MM.1S (cell line): ENCODE data around the gene PIK3CD.

Source experiments
- DNase-seq: peaks from one replicate; pipeline ENCODE4 v3.0.0-alpha.2; 2015
- H2AFZ ChIP-seq: fragments of 300-600 bp; sonication (generic); 2 replicates; pipeline ENCODE4 v1.6.0; 2016; ENCODE audit warnings: antibody characterized with exemption, low read length
- H3F3A ChIP-seq: fragments of 300-600 bp; sonication (generic); 2 replicates; pipeline ENCODE4 v1.6.1; 2016; ENCODE audit warnings: mild to moderate bottlenecking, antibody characterized with exemption, low read length, moderate library complexity, mixed read lengths; ENCODE audit not compliant: insufficient read depth
- H3K27ac ChIP-seq: fragments of 300-600 bp; sonication (generic); 2 replicates; pipeline ENCODE4 v1.5.1; 2016; ENCODE audit warnings: mild to moderate bottlenecking, low read length
- H3K27me3 ChIP-seq: fragments of 300-600 bp; sonication (generic); replicated peaks from 2 replicates; pipeline ENCODE4 v1.6.0; 2016; ENCODE audit warnings: low read length; ENCODE audit not compliant: insufficient read depth
- H3K36me3 ChIP-seq: fragments of 300-600 bp; sonication (generic); replicated peaks from 2 replicates; pipeline ENCODE4 v1.6.1; 2016; ENCODE audit warnings: mild to moderate bottlenecking, low read length, mixed read lengths; ENCODE audit not compliant: insufficient read depth
- H3K4me1 ChIP-seq: fragments of 300-600 bp; sonication (generic); 2 replicates; pipeline ENCODE4 v1.6.1; 2016; ENCODE audit warnings: low read length, mixed read lengths
- H3K4me2 ChIP-seq: fragments of 300-600 bp; sonication (generic); 2 replicates; pipeline ENCODE4 v1.6.0; 2016; ENCODE audit warnings: low read depth, low read length
- H3K4me3 ChIP-seq: fragments of 300-600 bp; sonication (generic); 2 replicates; pipeline ENCODE4 v1.5.1; 2016; ENCODE audit warnings: low read length, mixed read lengths
- H3K79me2 ChIP-seq: fragments of 300-600 bp; sonication (generic); 2 replicates; pipeline ENCODE4 v1.6.1; 2016; ENCODE audit warnings: mixed run types, low read length, mixed read lengths
- H3K9ac ChIP-seq: fragments of 300-600 bp; sonication (generic); 2 replicates; pipeline ENCODE4 v1.6.1; 2016; ENCODE audit warnings: low read length, mixed read lengths
- H3K9me2 ChIP-seq: fragments of 300-600 bp; sonication (generic); replicated peaks from 2 replicates; pipeline ENCODE4 v1.6.1; 2016; ENCODE audit warnings: mild to moderate bottlenecking, low read length, mixed read lengths; ENCODE audit not compliant: insufficient read depth
- H3K9me3 ChIP-seq: fragments of 300-600 bp; sonication (generic); replicated peaks from 2 replicates; pipeline ENCODE4 v1.6.1; 2016; ENCODE audit warnings: mild to moderate bottlenecking, low read length, mixed read lengths; ENCODE audit not compliant: insufficient read depth
- H4K20me1 ChIP-seq: fragments of 300-600 bp; sonication (generic); 2 replicates; pipeline ENCODE4 v1.6.1; 2016; ENCODE audit warnings: mild to moderate bottlenecking, low read length, moderate library complexity, mixed read lengths; ENCODE audit not compliant: insufficient read depth
- EZH2 ChIP-seq: fragments of 300-600 bp; sonication (generic); optimal IDR thresholded peaks from 2 replicates; pipeline ENCODE3; 2017; ENCODE audit warnings: low read depth, mild to moderate bottlenecking, antibody characterized with exemption, low read length, mixed read lengths
- EZH2phosphoT487 ChIP-seq: fragments of 300-600 bp; sonication (generic); IDR thresholded peaks from 2 replicates; pipeline ENCODE4 v1.6.1; 2018; ENCODE audit warnings: antibody characterized with exemption, low read length
- TF ChIP-seq, protein P1 (sequence below): fragments of 300-600 bp; sonication (generic); IDR thresholded peaks from 2 replicates; pipeline ENCODE4 v1.5.1; 2016; ENCODE audit warnings: antibody characterized with exemption, low read length, mixed read lengths

The PIK3CD gene

DNA sequence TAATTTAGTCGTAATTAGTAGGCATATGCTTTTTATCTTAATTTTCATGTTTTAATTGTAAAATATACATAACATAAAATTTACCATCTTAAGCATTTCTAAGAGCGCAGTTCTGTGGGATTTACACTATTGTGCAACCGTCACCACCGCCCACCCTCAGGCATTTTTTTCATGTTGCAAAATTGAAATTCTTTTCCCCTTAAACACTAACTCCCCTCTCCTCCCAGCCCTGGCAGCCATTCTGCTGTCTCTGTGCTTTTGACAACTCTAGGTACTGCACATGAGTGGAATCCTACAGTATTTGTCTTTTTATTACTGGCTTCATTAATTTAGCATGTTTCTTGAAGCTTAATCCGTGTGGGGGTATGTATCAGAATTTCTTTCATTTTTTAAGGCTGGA, 7.8 kb downstream of the PIK3CD start:
- H3K4me1 ChIP-seq = no peaks in the 10 kb centered on the region
- H3K9me3 ChIP-seq = no peaks in the 10 kb centered on the region
- H3K9me2 ChIP-seq = no peaks in the 10 kb centered on the region
- no peak overlapping the region for H3K4me3 ChIP-seq
- H2AFZ ChIP-seq = no peak overlapping the region
- DNase-seq = no peak
- TF ChIP-seq, protein P1, sequence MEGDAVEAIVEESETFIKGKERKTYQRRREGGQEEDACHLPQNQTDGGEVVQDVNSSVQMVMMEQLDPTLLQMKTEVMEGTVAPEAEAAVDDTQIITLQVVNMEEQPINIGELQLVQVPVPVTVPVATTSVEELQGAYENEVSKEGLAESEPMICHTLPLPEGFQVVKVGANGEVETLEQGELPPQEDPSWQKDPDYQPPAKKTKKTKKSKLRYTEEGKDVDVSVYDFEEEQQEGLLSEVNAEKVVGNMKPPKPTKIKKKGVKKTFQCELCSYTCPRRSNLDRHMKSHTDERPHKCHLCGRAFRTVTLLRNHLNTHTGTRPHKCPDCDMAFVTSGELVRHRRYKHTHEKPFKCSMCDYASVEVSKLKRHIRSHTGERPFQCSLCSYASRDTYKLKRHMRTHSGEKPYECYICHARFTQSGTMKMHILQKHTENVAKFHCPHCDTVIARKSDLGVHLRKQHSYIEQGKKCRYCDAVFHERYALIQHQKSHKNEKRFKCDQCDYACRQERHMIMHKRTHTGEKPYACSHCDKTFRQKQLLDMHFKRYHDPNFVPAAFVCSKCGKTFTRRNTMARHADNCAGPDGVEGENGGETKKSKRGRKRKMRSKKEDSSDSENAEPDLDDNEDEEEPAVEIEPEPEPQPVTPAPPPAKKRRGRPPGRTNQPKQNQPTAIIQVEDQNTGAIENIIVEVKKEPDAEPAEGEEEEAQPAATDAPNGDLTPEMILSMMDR = no peak
- TF ChIP-seq EZH2phosphoT487 = no peak
- TF ChIP-seq EZH2 = no peak
- no peaks in the 10 kb centered on the region for H3F3A ChIP-seq
- H3K27ac ChIP-seq = no peak overlapping the region
- H3K9ac ChIP-seq = no peak overlapping the region
- no peaks in the 10 kb centered on the region for H3K79me2 ChIP-seq
- H3K36me3 ChIP-seq = no peaks in the 10 kb centered on the region
- H3K27me3 ChIP-seq = peaks cover 83% of the 10 kb centered on the region
- H4K20me1 ChIP-seq = no peaks in the 10 kb centered on the region
- H3K4me2 ChIP-seq = no peak overlapping the region

DNA sequence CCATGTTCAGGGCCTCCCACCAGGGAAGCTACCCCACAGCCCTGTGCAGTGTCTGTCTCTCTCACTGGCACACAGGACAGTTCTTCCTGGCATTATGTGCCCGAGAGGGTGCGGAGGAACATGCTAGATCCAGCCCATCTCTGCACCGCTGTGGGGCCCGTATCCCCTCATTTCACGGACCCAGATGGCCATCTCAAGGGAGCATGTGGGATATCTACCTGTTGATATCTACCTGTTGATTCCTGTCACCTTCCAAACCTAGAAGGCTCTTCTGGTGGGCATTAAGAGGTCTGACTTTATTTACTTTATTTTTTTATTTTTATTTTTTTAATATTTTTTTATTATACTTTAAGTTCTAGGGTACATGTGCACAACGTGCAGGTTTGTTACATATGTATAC, 11.7 kb downstream of the PIK3CD start:
- Histone ChIP-seq H3F3A (no peaks in the 10 kb centered on the region), H3K4me2 (no peak overlapping the region), H3K27ac (no peak overlapping the region), H3K27me3 (peaks cover 73% of the 10 kb centered on the region), H3K4me1 (no peaks in the 10 kb centered on the region), H3K36me3 (no peaks in the 10 kb centered on the region), H4K20me1 (no peaks in the 10 kb centered on the region), H3K9me2 (no peaks in the 10 kb centered on the region), H3K4me3 (no peak overlapping the region), H2AFZ (no peak overlapping the region), H3K79me2 (no peaks in the 10 kb centered on the region), H3K9me3 (no peaks in the 10 kb centered on the region), H3K9ac (no peak overlapping the region)
- no peak for DNase-seq
- TF ChIP-seq EZH2 = no peak
- TF ChIP-seq, protein P1 = no peak

DNA sequence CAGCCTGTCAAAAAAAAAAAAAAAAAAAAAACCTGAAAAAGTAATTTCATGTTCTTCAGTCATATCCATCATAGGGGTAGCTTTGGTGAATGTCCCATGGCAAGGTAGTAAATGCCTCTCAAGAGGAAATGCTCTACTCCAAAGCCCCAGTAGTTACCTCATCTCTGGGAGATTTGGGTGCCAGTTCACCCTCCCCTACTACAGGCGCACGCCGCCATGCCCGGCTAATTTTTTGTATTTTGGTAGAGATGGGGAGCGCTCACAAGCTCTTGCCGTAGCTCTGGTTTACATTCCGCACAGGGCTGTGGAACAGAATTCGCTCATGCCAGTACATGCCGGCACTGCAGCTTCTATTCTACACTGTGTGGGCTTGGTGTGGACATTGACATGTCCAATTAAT, 13.7 kb downstream of the PIK3CD start:
- H3K27ac ChIP-seq = no peak overlapping the region
- no peak overlapping the region for H3K9ac ChIP-seq
- no peak overlapping the region for H2AFZ ChIP-seq
- TF ChIP-seq, protein P1 = no peak
- TF ChIP-seq EZH2phosphoT487 = no peak
- TF ChIP-seq EZH2 = no peak
- no peaks in the 10 kb centered on the region for H3K9me2 ChIP-seq
- DNase-seq = no peak
- no peaks in the 10 kb centered on the region for H3K79me2 ChIP-seq
- H3K4me1 ChIP-seq = no peaks in the 10 kb centered on the region
- no peaks in the 10 kb centered on the region for H3K9me3 ChIP-seq
- no peak overlapping the region for H3K4me2 ChIP-seq
- no peaks in the 10 kb centered on the region for H4K20me1 ChIP-seq
- peaks cover 77% of the 10 kb centered on the region for H3K27me3 ChIP-seq
- no peaks in the 10 kb centered on the region for H3F3A ChIP-seq
- no peak overlapping the region for H3K4me3 ChIP-seq
- H3K36me3 ChIP-seq = no peaks in the 10 kb centered on the region

DNA sequence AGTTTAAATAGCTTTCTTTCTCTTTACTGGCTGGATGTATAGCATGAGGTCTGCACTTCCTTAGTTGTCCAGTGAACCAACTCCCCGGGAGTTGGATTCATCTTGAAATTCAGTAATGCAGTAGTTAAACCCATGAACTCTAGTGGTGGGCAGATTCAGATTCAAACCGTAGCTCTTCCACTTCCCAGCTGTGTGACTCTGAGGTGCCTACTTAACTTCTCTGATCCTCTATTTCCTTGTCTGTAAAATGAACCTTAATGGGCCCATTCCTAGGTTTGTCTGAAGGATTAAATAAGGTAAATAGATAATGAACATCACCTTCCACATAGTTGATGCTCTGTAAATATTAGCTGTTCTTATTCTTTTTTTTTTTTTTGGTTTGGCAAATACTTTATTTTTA, 16.5 kb downstream of the PIK3CD start:
- H2AFZ ChIP-seq = no peak overlapping the region
- TF ChIP-seq, protein P1 = no peak
- TF ChIP-seq EZH2 (no peak), EZH2phosphoT487 (no peak)
- H3K27me3 ChIP-seq = peaks cover 62% of the 10 kb centered on the region
- H3K36me3 ChIP-seq = no peaks in the 10 kb centered on the region
- H3K4me2 ChIP-seq = no peak overlapping the region
- no peaks in the 10 kb centered on the region for H3F3A ChIP-seq
- no peak overlapping the region for H3K9ac ChIP-seq
- no peak overlapping the region for H3K4me3 ChIP-seq
- no peak overlapping the region for H3K27ac ChIP-seq
- H3K9me2 ChIP-seq = no peaks in the 10 kb centered on the region
- H3K4me1 ChIP-seq = no peaks in the 10 kb centered on the region
- no peaks in the 10 kb centered on the region for H3K9me3 ChIP-seq
- H3K79me2 ChIP-seq = no peaks in the 10 kb centered on the region
- H4K20me1 ChIP-seq = no peaks in the 10 kb centered on the region
- DNase-seq = no peak
